ENCODE results near the gene WWOX.

DNA sequence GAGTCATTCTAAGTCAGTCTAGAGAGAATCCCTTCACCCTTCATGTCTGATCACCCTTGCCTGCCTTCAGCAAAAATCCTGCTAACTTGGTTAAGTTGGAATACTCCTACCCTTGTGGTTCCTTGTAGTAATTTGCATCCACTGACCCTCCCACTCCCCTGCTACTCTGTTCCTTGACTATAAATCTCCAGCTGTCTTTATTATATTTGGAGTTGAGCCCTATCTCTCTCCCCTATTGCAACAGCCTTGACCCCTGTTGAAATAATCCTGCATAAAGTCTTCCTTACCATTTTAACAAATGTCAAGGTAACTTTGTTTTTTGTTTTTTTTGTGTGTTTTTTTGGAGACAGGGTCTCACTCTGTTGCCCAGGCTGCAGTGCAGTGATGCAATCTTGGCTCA lies 590.1 kb downstream of the WWOX start:
- no peak for TF ChIP-seq ASH2L (IDR thresholded peaks at IDR 0.05; ENCODE audit: insufficient read length, low read depth, low read length)
- TF ChIP-seq, protein P1, sequence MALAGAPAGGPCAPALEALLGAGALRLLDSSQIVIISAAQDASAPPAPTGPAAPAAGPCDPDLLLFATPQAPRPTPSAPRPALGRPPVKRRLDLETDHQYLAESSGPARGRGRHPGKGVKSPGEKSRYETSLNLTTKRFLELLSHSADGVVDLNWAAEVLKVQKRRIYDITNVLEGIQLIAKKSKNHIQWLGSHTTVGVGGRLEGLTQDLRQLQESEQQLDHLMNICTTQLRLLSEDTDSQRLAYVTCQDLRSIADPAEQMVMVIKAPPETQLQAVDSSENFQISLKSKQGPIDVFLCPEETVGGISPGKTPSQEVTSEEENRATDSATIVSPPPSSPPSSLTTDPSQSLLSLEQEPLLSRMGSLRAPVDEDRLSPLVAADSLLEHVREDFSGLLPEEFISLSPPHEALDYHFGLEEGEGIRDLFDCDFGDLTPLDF (CRISPR knock-in tag; IDR thresholded peaks at IDR 0.05) = no peak
- TF ChIP-seq, protein P2, sequence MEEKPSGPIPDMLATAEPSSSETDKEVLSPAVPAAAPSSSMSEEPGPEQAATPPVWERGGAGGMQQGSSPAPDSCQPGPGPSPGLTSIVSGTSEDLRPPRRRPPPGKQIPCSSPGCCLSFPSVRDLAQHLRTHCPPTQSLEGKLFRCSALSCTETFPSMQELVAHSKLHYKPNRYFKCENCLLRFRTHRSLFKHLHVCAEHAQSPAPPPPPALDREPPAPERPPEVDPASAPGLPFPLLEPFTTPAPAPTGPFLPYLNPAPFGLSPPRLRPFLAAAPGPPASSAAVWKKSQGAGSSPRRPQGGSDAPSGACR (CRISPR knock-in tag; IDR thresholded peaks at IDR 0.05) = no peak
- TF ChIP-seq, protein P3, sequence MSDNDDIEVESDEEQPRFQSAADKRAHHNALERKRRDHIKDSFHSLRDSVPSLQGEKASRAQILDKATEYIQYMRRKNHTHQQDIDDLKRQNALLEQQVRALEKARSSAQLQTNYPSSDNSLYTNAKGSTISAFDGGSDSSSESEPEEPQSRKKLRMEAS (IDR thresholded peaks at IDR 0.05) = no peak
- TF ChIP-seq, protein P4, sequence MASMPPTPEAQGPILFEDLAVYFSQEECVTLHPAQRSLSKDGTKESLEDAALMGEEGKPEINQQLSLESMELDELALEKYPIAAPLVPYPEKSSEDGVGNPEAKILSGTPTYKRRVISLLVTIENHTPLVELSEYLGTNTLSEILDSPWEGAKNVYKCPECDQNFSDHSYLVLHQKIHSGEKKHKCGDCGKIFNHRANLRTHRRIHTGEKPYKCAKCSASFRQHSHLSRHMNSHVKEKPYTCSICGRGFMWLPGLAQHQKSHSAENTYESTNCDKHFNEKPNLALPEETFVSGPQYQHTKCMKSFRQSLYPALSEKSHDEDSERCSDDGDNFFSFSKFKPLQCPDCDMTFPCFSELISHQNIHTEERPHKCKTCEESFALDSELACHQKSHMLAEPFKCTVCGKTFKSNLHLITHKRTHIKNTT (CRISPR knock-in tag; IDR thresholded peaks at IDR 0.05) = no peak
- TF ChIP-seq, protein P5, sequence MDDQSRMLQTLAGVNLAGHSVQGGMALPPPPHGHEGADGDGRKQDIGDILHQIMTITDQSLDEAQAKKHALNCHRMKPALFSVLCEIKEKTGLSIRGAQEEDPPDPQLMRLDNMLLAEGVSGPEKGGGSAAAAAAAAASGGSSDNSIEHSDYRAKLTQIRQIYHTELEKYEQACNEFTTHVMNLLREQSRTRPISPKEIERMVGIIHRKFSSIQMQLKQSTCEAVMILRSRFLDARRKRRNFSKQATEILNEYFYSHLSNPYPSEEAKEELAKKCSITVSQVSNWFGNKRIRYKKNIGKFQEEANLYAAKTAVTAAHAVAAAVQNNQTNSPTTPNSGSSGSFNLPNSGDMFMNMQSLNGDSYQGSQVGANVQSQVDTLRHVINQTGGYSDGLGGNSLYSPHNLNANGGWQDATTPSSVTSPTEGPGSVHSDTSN (CRISPR knock-in tag; IDR thresholded peaks at IDR 0.05; ENCODE audit: borderline replicate concordance) = no peak
- TF ChIP-seq FOXK2 (IDR thresholded peaks at IDR 0.05) = no peak
- TF ChIP-seq, protein P6, sequence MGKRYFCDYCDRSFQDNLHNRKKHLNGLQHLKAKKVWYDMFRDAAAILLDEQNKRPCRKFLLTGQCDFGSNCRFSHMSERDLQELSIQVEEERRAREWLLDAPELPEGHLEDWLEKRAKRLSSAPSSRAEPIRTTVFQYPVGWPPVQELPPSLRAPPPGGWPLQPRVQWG (CRISPR knock-in tag; IDR thresholded peaks at IDR 0.05; ENCODE audit: borderline replicate concordance, low read depth) = no peak
- TF ChIP-seq RAD21 (CRISPR knock-in tag; IDR thresholded peaks at IDR 0.05) = no peak
- TF ChIP-seq, protein P7, sequence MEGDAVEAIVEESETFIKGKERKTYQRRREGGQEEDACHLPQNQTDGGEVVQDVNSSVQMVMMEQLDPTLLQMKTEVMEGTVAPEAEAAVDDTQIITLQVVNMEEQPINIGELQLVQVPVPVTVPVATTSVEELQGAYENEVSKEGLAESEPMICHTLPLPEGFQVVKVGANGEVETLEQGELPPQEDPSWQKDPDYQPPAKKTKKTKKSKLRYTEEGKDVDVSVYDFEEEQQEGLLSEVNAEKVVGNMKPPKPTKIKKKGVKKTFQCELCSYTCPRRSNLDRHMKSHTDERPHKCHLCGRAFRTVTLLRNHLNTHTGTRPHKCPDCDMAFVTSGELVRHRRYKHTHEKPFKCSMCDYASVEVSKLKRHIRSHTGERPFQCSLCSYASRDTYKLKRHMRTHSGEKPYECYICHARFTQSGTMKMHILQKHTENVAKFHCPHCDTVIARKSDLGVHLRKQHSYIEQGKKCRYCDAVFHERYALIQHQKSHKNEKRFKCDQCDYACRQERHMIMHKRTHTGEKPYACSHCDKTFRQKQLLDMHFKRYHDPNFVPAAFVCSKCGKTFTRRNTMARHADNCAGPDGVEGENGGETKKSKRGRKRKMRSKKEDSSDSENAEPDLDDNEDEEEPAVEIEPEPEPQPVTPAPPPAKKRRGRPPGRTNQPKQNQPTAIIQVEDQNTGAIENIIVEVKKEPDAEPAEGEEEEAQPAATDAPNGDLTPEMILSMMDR (CRISPR knock-in tag; IDR thresholded peaks at IDR 0.05) = no peak
- no peak for TF ChIP-seq PHF21A (CRISPR knock-in tag; IDR thresholded peaks at IDR 0.05)
- TF ChIP-seq ZSCAN20 (CRISPR knock-in tag; IDR thresholded peaks at IDR 0.05; ENCODE audit: borderline replicate concordance) = no peak
- no peak for TF ChIP-seq EZH2 (conservative IDR thresholded peaks at IDR 0.05; ENCODE audit: low read depth, low read length)
